ENCODE measurements around the gene ABHD16B. TPM values are rescaled to one million over a fixed set of nuclear protein-coding genes. Genes with fewer than 3 reads are reported as not detected.
"Not testable (repeated sequence)": the region's sequence is repeated elsewhere in the genome, so short reads cannot be mapped to it uniquely, and the experiment has no call there.

ABHD16B gene
- polyA plus RNA-seq, 1 donor, result not detected

- DNase-seq, result peak; percentile 89
Observed at GRCh38 chr20:63835021-63835858, 26.1 kb upstream of the ABHD16B start.

- DNase-seq, result no peak
Observed at GRCh38 chr20:63836458-63837344, 24.6 kb upstream of the ABHD16B start.

GRCh38 chr20:63837479-63837878 is 23.8 kb upstream of the ABHD16B start:
- DNase-seq, result no peak

GRCh38 chr20:63839620-63840019 is 21.7 kb upstream of the ABHD16B start:
- DNase-seq, result no peak

- DNase-seq, result no peak
Observed at GRCh38 chr20:63840405-63840828, 20.9 kb upstream of the ABHD16B start.

GRCh38 chr20:63842258-63842657 is 19.0 kb upstream of the ABHD16B start:
- no peak for DNase-seq

- DNase-seq, result no peak
Observed at GRCh38 chr20:63843222-63843621, 18.1 kb upstream of the ABHD16B start.

GRCh38 chr20:63843778-63844177 is 17.5 kb upstream of the ABHD16B start:
- no peak for DNase-seq

GRCh38 chr20:63844511-63844991 is 16.7 kb upstream of the ABHD16B start:
- no peak for DNase-seq

- peak; percentile 85 for DNase-seq
Observed at GRCh38 chr20:63846128-63846771, 15.0 kb upstream of the ABHD16B start.

- no peak for DNase-seq
Observed at GRCh38 chr20:63846888-63847236, 14.4 kb upstream of the ABHD16B start.

- DNase-seq, result peak; percentile 63
Observed at GRCh38 chr20:63847237-63848002, 13.9 kb upstream of the ABHD16B start.

GRCh38 chr20:63848003-63848911 is 13.0 kb upstream of the ABHD16B start:
- no peak for DNase-seq

- DNase-seq, result no peak
Observed at GRCh38 chr20:63850689-63851547, 10.4 kb upstream of the ABHD16B start.

GRCh38 chr20:63851548-63851943 is 9.8 kb upstream of the ABHD16B start:
- not testable (repeated sequence) for DNase-seq

GRCh38 chr20:63853733-63854068 is 7.6 kb upstream of the ABHD16B start:
- not testable (repeated sequence) for DNase-seq

GRCh38 chr20:63854069-63854765 is 7.1 kb upstream of the ABHD16B start:
- peak; percentile 55 for DNase-seq

GRCh38 chr20:63854766-63855362 is 6.4 kb upstream of the ABHD16B start:
- no peak for DNase-seq

All from hindlimb muscle (tissue), 1 donor.